HK-2 (cell line): Measurements from ENCODE around the gene CDA.

Experiments used
- DNase-seq: peaks from one replicate; pipeline ENCODE4 v3.0.0-alpha.2; 2018; ENCODE audit not compliant: unreplicated experiment

Gene CDA

DNA sequence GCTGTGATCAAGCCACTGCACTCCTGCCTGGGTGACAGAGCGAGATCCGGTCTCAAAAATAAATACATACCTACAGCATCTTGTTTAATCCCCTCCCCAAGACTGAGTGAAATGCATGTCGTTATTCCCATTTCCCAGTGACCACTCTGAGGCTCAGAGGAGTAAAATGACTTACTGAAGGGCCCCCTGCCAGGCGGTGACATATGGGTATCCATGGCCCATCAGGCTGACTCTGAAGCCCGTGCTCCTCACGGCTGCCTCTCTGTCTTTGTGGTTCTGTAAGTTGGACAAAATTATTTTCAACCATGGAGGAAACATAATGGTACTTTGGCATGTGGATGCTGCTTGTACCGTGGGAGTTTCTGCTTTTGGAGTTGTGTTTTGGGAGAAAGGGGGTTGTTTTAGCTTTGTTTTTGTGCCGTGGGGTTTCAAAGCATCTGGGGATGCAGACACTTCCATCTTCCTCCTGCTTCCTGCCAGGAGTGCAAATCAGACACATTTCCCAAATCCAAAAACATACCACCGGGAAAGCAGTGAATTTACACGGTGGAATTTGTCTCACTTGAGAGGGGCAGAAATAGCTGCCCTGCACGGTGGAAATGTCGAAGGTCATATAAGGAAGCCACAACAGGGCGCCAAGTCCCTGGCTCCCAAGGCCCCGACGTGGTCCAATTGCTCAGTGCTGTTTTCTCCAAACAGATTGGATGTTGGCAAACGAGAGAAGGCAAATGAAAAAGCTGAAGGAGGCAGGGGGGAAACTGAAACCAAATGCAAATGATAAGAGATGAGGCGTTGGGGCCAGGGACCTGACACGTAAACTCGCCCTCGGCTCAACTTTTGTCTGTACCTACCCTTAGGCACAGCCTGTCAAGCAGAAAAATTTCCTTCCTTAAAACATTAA lies 27.3 kb downstream of the CDA start:
- DNase-seq, result no peak

DNA sequence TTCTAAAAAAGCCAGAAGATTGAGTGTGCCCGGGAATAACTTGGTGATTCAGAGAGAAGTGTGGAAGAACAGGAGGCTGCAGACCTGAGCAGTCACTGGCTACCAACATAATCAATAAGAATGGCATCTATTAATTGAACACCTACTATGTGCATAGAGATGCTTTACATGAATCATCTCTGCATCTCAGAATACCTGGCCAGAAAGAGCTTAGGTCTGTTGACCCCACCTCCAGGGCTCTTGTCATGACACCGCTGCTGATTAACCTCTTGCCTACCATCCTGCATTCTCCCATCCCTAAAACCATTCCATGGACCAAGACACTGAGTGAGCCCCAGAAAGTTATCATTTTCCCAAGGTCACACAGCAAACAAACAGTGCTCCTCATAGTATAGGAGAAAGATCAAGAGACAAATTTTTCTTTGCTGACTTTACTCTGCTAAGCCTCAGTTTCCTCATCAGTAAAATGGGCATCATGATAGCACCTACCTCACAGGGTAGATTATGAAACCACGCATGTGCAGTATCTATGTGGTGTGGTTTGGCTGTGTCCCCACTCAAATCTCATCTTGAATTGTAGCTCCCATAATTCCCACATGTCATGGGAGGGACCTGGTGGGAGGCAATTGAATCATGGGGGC lies 28.1 kb downstream of the CDA start:
- DNase-seq, result no peak

DNA sequence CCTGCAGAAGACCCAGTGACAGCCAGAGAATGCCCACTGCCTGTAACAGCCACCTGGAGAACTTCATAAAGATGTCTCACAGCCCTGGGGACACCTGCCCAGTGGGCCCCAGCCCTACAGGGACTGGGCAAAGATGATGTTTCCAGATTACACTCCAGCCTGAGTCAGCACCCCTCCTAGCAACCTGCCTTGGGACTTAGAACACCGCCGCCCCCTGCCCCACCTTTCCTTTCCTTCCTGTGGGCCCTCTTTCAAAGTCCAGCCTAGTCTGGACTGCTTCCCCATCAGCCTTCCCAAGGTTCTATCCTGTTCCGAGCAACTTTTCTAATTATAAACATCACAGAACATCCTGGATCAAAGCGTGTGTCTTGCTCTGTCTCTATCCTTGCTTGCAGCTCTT lies 29.7 kb downstream of the CDA start:
- DNase-seq, result no peak

DNA sequence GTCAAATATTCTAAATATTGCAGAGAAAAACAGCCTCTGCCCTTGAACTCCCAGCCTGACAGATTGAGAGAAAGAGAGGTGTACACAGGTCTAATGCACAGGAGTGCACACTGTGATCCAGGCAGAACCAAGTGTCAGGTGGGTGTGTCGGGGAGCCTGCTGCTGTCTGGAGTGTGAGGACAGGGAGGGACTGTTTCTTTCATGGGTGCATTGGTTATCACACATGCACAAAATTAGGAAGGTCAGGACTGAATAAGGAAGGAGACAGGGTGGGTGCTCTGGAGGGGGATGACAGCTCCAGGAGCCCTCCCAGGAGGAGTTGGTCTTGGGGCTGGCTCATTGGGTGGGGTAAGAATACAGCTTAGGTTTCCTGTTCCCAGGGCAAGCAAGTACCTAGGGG lies 31.1 kb downstream of the CDA start:
- no peak for DNase-seq

DNA sequence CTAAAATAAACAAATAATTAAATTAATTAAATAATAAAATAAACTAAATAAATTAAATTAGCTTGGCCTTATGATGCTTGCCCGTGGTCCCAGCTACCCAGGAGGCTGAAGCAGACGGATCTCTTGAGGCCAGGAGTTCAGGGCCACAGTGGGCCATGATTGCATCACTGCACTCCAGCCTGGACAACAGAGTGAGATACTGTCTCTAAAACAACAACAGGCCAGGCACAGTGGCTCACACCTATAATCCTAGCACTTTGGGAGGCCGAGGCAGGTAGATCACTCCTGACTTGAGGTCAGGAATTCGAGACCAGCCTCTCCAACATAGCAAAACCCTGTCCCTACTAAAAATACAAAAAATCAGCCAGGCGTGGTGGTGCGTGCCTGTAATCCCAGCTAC lies 32.1 kb downstream of the CDA start:
- DNase-seq, result no peak

DNA sequence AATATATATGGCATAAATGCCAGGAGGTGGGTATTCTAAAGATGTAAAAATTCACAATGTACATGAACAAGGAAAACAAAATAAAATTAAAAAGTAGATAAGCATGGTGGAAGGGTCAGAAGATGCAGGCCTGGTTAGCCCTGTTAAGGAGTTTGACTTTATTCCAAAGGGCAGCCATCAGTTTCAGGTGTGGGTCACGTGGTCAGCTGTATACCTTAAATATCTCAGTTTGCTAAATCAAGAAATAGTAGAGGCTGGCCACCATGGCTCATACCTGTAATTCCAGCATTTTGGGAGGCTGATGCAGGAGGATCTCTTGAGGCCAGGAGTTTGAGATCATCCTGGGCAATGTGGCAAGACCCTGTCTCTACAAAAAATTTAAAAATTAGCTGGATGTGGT lies 35.8 kb downstream of the CDA start:
- no peak for DNase-seq

DNA sequence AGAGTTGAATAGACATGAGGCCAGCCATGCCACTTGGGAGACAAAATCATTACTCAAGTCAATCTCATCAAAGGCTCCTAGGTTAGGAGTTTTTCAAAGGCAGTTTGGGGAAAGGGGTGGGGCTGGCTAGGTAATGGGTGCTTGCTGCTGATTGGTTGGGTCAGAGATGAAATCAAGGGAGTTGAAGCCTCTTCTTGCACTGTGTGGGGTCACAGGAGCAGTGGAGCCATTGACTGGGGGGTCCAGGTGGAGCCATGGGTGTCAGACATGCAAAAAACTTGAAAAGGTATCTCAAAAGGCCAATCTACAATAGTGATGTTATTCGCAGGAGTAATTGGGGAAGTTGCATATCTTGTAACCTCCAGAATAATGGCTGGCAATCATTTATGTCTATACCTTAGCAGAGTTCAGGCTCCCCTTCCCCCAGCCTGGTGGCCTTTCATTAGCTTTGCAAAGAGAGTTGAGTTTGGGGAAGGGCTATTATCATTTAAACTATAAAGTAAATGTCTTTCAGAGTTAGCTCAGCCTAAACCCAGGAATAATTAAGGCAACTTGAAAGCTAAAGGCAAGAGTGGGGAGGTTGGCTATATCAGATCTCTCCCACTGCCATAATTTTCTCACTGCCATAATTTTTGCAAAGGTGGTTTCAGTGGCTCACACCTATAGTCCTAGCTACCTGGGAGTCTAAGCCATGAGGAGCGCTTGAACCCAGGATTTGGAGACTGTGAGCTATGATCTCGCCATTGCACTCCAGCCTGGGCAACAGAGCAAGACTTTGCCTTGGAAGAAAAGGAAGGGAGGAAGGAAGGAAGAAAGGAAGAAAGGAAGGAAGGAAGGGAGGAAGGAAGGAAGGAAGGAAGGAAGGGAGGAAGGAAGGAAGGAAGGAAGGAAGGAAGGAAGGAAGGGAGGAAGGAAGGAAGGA lies 36.5 kb downstream of the CDA start:
- no peak for DNase-seq

DNA sequence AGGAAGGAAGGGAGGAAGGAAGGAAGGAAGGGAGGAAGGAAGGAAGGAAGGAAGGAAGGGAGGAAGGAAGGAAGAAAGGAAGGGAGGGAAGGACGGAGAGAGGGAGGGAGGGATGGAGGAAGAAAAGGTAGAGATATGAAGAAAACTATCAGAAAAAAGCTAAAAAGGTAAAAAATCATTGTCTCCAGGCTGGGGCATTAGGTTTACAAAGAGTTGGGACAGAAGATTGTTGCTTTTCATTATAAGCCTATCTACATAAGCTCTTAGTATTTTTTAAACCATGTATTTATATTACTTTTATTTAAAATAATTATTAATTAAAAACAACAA lies 37.2 kb downstream of the CDA start:
- no peak for DNase-seq

DNA sequence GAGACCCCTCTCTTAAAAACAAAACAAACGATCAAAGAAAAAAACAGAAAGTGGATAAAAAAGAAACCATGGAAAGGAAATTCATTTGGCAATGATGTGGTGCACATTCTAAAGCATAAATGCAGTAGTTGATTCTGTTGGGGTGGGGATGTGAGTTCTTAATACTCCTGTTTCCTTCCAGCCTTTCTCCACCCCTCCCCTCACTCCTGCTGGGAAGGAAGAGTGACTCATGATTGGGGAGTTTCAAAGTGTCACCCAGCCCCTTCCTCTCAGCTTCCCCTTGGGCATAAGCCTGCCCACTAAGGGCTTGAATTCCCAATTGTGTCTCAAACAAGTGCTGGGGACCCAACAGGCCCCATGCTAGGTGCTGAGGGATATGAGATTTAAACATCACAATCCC lies 37.6 kb downstream of the CDA start:
- no peak for DNase-seq

DNA sequence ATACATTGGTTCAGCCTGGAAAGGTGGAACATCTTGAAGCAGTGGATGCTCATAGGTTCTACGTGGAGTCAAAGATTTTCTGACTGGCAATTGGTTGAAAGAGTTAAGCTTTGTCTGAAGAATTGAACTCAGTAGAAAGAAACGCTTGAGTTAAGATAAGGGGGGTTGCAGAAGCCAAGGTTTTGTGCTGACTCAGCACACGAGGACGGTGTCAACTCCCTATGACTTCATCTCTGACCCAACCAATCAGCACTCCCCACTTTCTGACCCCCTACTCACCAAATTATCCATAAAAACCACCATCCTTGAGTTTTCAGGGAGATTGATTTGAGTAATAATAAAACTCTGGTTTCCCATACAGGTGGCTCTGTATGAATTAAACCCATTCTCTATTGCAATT lies 41.8 kb downstream of the CDA start:
- DNase-seq, result no peak

DNA sequence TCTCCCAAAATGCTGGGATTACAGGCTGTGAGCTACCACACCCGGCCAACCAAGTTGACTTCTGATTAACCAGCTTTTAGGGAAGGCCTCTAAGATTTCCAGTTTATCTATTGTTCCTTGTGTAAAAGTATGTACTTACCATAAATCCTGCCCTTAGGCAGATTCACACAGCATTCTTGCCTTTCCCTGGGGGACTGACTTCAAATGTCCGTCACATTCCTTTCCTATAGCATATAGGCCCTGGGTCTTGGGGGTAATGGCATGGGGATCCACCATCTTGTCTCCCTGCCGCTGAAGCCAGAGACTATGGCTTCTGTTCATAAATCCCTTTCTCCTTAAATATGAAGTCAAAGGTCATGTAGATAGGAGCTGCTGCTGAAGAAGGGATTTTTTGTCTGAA lies 43.5 kb downstream of the CDA start:
- no peak for DNase-seq

DNA sequence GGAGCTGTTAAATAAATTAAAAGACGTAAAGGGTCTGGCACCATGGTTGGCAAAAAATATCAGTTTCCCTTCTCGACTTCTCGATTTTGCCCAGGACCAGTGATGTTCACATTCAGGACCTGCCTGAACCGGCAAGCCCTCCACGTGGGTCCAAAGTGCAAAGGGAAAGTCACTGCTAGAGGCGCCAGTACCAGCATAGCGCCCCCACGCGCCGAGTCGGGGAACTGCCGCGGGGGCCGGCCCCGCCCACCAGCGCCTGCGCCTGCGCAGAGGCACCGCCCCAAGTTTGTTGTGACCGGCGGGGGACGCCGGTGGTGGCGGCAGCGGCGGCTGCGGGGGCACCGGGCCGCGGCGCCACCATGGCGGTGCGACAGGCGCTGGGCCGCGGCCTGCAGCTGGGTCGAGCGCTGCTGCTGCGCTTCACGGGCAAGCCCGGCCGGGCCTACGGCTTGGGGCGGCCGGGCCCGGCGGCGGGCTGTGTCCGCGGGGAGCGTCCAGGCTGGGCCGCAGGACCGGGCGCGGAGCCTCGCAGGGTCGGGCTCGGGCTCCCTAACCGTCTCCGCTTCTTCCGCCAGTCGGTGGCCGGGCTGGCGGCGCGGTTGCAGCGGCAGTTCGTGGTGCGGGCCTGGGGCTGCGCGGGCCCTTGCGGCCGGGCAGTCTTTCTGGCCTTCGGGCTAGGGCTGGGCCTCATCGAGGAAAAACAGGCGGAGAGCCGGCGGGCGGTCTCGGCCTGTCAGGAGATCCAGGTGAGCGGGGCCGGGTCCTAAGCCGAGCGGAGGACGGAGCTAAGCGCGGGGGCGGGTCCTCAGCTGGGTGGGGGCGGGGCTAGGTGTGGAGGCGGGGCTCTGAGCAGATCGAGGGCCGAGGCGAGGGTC lies 44.5 kb downstream of the CDA start, which contains the start of gene PINK1:
PINK1 (plus strand) TSS at position 269 of the 875 bp plus-strand sequence; CDS start at position 360, 91 bp downstream.
- DNase-seq, result peak; percentile 90

DNA sequence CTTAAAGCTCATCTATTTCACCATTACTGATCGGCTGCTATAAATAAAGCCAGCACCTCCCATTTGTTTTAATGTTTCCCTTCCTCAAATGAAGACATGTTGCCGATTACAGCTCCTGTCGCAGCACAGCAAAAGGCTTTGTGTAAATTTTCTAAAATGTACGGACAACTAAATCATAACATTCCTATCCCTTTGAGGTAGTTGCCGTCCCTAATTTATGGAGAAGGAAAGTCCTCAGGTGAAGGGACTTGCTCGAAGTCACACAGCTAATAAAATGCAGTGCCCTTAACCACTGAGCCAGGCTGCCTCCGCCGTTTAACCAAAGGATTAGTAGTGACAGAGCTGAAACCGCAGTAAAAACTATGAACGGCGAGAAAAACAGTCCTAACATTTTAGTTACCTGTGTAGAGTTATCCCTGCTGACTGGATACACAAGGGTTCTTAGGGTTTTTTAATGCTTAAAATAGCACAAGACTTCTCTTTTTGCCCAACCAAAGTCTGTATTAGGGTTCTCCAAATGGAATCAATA lies 45.2 kb downstream of the CDA start:
- DNase-seq, result no peak

DNA sequence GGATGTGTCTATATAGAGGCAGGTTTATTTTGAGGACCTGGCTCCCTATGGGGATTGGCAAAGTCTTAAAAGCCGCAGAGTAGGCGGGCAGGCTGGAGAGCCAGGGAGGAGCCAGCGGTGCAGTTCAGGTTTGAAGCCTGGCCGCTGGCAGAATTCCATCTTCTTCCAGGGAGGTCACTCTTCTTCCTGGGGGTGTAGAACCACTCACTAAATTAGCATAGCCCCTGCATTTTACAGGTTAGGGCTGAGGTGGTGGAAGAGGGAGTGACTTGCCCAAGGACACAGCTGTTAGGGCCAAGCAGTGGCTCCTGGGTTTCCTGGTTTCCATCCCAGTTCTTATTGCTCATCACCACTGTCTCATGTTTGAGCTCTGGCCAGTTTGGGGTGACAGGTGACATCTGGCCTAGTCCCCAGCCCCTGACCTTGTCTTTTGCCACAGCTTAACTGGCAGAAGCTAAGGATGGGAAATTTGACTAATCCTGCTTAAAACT lies 45.7 kb downstream of the CDA start:
- DNase-seq, result peak; percentile 49

DNA sequence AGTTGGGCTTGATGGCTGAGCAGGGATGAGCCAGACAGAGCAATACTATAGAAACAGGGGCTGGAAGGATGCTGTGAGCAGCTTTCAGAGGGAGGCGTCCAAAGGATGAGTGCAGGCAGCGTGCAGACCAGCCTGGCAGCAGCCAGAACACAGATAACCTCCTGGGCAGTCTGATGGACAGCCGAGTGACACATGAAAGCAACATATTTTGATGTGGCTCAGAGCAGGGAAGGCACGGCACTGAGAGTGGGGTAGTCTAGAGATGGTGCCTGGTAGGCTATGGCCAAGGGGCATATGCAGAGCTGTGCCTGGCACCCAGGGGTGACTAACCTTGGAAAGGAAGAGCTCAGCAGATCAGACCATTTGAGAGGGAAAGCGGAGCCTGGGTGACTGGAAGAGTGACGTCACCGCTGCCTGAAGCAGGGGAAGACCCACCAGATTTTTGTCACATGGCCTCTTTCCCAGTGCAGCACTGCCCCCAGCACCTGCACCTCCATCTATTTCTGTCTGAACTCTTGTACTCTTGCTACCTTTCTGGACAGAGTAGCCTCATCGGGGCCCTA lies 48.0 kb downstream of the CDA start:
- no peak for DNase-seq

DNA sequence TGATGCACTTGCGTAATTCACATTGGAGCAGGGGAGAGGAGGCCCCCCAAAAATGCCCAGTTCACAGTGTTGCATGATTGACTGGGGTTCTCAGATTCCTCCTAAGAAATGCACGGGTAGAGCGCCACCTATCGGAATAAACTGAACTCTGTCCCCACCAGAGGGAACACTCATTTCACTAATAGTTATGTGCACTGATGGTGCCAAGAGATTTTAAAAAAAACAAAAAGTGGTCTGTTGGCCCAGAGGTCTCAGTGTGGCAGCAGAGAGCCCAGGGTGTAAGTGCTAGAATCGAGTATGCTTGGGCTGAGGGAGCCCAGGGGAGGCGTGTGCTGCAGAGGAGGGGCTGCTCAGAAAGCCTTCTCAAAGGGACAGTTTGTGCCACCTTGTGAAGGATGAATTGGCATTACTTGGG lies 51.3 kb downstream of the CDA start:
- peak; percentile 36 for DNase-seq

DNA sequence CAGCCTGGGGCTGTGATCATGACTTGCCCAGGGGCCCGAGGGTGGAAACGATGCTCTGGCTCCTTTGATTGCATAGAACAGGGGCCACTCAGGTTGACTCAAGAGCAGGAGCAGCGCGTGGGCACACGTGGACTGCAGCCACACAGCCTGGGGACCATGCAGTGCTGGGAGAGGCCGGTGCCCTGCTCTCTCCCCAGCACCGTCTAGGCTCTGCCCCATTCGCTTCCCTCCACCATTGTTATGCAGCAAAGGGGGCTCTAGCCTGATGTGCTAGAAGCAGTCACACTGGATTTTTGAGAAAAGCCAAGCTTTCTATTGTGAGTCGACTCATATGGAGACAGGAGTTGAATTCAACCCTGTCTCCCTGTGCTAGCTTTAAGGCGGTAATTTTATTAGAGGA lies 53.1 kb downstream of the CDA start:
- no peak for DNase-seq

DNA sequence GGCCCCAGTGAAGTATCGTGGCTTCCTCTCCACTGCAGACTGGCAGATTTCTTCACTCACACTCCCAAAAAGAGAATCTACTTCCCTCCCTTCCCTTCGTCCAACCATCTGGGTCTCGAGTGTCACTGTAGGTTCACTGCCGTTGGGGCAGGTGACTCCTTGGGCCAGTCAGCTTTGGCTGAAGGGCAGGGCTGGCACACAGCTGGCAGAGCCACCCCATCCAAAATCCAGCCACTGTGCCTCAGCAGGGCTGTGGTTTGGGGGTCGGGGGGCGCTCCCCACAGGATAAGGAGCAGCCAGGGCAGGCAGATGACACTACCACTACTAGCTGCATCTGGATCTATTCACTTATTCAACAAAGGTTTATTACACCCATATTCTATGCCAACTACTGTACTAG lies 54.2 kb downstream of the CDA start:
- no peak for DNase-seq

DNA sequence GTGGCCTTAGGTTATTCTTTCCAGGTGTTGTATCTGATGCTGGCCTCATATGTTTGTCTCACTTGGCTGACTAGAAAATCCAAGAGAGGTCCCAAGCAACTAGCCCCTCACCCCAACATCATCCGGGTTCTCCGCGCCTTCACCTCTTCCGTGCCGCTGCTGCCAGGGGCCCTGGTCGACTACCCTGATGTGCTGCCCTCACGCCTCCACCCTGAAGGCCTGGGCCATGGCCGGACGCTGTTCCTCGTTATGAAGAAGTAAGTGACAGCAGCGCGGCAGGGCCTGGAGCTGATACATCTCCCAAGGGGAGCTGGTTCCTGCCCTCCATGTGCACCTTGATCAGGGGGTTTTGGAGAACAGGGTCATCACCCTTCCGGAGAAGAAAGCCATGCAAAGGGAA lies 55.5 kb downstream of the CDA start:
- DNase-seq, result no peak

DNA sequence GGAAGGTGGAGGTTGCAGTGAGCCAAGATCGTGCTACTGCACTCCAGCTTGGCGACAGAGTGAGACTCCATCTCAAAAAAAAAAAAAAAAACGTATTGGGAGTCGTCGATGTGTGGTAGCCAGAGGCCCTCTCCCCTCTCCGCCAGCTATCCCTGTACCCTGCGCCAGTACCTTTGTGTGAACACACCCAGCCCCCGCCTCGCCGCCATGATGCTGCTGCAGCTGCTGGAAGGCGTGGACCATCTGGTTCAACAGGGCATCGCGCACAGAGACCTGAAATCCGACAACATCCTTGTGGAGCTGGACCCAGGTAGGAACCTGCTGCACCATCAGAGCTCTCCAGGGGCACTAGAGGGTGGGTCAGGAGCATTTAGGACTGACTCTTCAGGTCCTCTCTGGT lies 56.5 kb downstream of the CDA start:
- DNase-seq, result no peak

DNA sequence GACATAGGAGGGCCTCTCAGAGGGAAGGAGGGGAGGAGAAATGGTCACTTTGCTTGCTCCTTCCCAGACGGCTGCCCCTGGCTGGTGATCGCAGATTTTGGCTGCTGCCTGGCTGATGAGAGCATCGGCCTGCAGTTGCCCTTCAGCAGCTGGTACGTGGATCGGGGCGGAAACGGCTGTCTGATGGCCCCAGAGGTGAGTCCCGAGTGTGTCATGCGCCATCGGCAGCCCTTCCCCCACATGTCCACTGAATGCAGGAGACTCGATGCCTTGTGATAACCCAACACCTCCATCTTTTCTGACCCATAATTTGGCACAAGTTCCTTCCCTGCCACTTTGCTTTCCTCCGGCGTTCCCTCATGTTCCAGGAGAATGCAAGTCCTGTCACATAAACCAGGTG lies 59.5 kb downstream of the CDA start:
- no peak for DNase-seq
